Smooth muscle cell (in vitro differentiated cells): ENCODE data around the gene RAB25. TPM values are rescaled to one million over a fixed set of nuclear protein-coding genes. Genes with fewer than 3 reads are reported as not detected.
"Not testable (repeated sequence)": the region's sequence is repeated elsewhere in the genome, so short reads cannot be mapped to it uniquely, and the experiment has no call there.

Experiments used
- DNase-seq: peaks from one replicate; lab custom pipeline; 2025; ENCODE audit not compliant: unreplicated experiment; lab: John Stamatoyannopoulos, UW
- H2AFZ ChIP-seq: fragments of 200-600 bp; sonication (generic); 2 replicates; pipeline ENCODE4 v1.6.0; 2016; ENCODE audit warnings: antibody characterized with exemption, low read depth, mild to moderate bottlenecking
- H3F3A ChIP-seq: fragments of 200-600 bp; sonication (generic); 2 replicates; pipeline ENCODE4 v1.6.0; 2017; ENCODE audit warnings: antibody characterized with exemption, low read depth
- H3K27ac ChIP-seq: fragments of 200-600 bp; sonication (generic); 2 replicates; pipeline ENCODE4 v1.5.1; 2016; ENCODE audit warnings: low read depth, mild to moderate bottlenecking
- H3K27me3 ChIP-seq: fragments of 200-600 bp; sonication (generic); 2 replicates; pipeline ENCODE4 v1.6.1; 2016; ENCODE audit warnings: low read depth, mild to moderate bottlenecking
- H3K36me3 ChIP-seq: fragments of 200-600 bp; sonication (generic); 2 replicates; pipeline ENCODE4 v1.5.1; 2016; ENCODE audit warnings: low read depth
- H3K4me1 ChIP-seq: fragments of 200-600 bp; sonication (generic); 2 replicates; pipeline ENCODE4 v1.5.1; 2016; ENCODE audit warnings: low read depth
- H3K4me2 ChIP-seq: fragments of 200-600 bp; sonication (generic); 2 replicates; pipeline ENCODE4 v1.6.0; 2016; ENCODE audit warnings: mild to moderate bottlenecking
- H3K4me3 ChIP-seq: fragments of 200-600 bp; sonication (generic); 2 replicates; pipeline ENCODE4 v1.5.1; 2016; ENCODE audit warnings: mild to moderate bottlenecking
- H3K79me2 ChIP-seq: fragments of 200-600 bp; sonication (generic); 2 replicates; pipeline ENCODE4 v1.6.0; 2016; ENCODE audit warnings: low read depth, mild to moderate bottlenecking
- H3K9ac ChIP-seq: fragments of 200-600 bp; sonication (generic); 2 replicates; pipeline ENCODE4 v1.6.0; 2016; ENCODE audit warnings: low read depth
- H3K9me3 ChIP-seq: fragments of 200-600 bp; sonication (generic); replicated peaks from 2 replicates; pipeline ENCODE4 v1.5.1; 2016; ENCODE audit warnings: low read depth
- H4K20me1 ChIP-seq: fragments of 200-600 bp; sonication (generic); 2 replicates; pipeline ENCODE4 v1.6.0; 2016; ENCODE audit warnings: low read depth
- CTCF ChIP-seq: fragments of 200-600 bp; sonication (generic); IDR thresholded peaks from 2 replicates; pipeline ENCODE4 v1.5.1; 2017; ENCODE audit warnings: borderline replicate concordance, mild to moderate bottlenecking, antibody characterized with exemption; ENCODE audit not compliant: insufficient read depth, poor library complexity, severe bottlenecking
- WGBS: methylation state at CpG from one replicate; pipeline ENCODE4 v1.1.7; 2016; ENCODE audit warnings: low lambda C conversion rate; 5-methylcytosine and 5-hydroxymethylcytosine counted together
- polyA plus RNA-seq: library from polyadenylated mRNA; unstranded; fragments of >200 nt; fragmentation: Nextera tagmentation; extraction: Ambion mirVana; gene quantifications from 2 replicates; pipeline ENCODE4 v1.2.1, GENCODE V29; 2016
- total RNA-seq: library from RNA; depleted of rRNA; stranded (reverse); fragments of >200 nt; gene quantifications from 2 replicates; pipeline ENCODE4 v1.2.3, GENCODE V29; 2014

The RAB25 gene
- total and polyA plus RNA-seq, 2 experiments from 2014 or later: 8.9 to 16.8 TPM

GRCh38 chr1:156024801-156025200, 36.2 kb upstream of the RAB25 start:
- no peak for TF ChIP-seq CTCF
- Histone ChIP-seq H2AFZ (no peak overlapping the region), H3K27ac (no peak overlapping the region)

GRCh38 chr1:156025876-156026275, 35.1 kb upstream of the RAB25 start:
- no peaks in the 10 kb centered on the region for H3K27me3 ChIP-seq
- no peak overlapping the region for H3K9ac ChIP-seq
- H3K36me3 ChIP-seq: no peaks in the 10 kb centered on the region
- no peak overlapping the region for H3K4me3 ChIP-seq
- no peaks in the 10 kb centered on the region for H3K4me1 ChIP-seq
- WGBS: 17% methylated on average over 9 of the region's 9 CpGs
- no peaks in the 10 kb centered on the region for H3K9me3 ChIP-seq
- no peak overlapping the region for H3K4me2 ChIP-seq
- TF ChIP-seq CTCF: peak; percentile 45
- peak; percentile 2 for DNase-seq
- H3F3A ChIP-seq: no peaks in the 10 kb centered on the region
- no peak overlapping the region for H2AFZ ChIP-seq
- no peak overlapping the region for H3K27ac ChIP-seq
- no peaks in the 10 kb centered on the region for H3K79me2 ChIP-seq
- H4K20me1 ChIP-seq: no peaks in the 10 kb centered on the region

More at GRCh38 chr1:156024801-156025200, 36.2 kb upstream of the RAB25 start:
- 95% methylated on average over 5 of the region's 5 CpGs for WGBS
- Histone ChIP-seq H4K20me1 (peaks cover 2% of the 10 kb centered on the region), H3K79me2 (peaks cover 9% of the 10 kb centered on the region), H3K36me3 (no peaks in the 10 kb centered on the region), H3K4me1 (peaks cover 3% of the 10 kb centered on the region), H3K27me3 (no peaks in the 10 kb centered on the region), H3K9me3 (no peaks in the 10 kb centered on the region), H3K9ac (no peak overlapping the region), H3F3A (no peaks in the 10 kb centered on the region), H3K4me3 (no peak overlapping the region), H3K4me2 (no peak overlapping the region)
- DNase-seq: no peak

GRCh38 chr1:156026588-156026987, 34.4 kb upstream of the RAB25 start:
- Histone ChIP-seq H3K9ac (no peak overlapping the region), H3K27me3 (no peaks in the 10 kb centered on the region), H2AFZ (no peak overlapping the region), H3F3A (no peaks in the 10 kb centered on the region), H3K4me1 (no peaks in the 10 kb centered on the region), H3K36me3 (no peaks in the 10 kb centered on the region), H3K79me2 (no peaks in the 10 kb centered on the region), H3K27ac (no peak overlapping the region), H4K20me1 (no peaks in the 10 kb centered on the region), H3K4me2 (no peak overlapping the region), H3K9me3 (no peaks in the 10 kb centered on the region), H3K4me3 (no peak overlapping the region)
- no peak for DNase-seq
- WGBS: 90% methylated on average over 4 of the region's 4 CpGs
- no peak for TF ChIP-seq CTCF

GRCh38 chr1:156033011-156033410, 27.9 kb upstream of the RAB25 start:
- Histone ChIP-seq H3K4me3 (no peak overlapping the region), H3K79me2 (no peaks in the 10 kb centered on the region), H3K4me1 (no peaks in the 10 kb centered on the region), H3K27ac (no peak overlapping the region), H4K20me1 (no peaks in the 10 kb centered on the region), H3F3A (no peaks in the 10 kb centered on the region), H3K9me3 (no peaks in the 10 kb centered on the region), H2AFZ (no peak overlapping the region), H3K9ac (no peak overlapping the region), H3K27me3 (no peaks in the 10 kb centered on the region), H3K36me3 (no peaks in the 10 kb centered on the region), H3K4me2 (no peak overlapping the region)
- no peak for DNase-seq
- no peak for TF ChIP-seq CTCF
- 84% methylated on average over 6 of the region's 6 CpGs for WGBS

GRCh38 chr1:156034991-156035390, 26.0 kb upstream of the RAB25 start:
- H3K9ac ChIP-seq, H4K20me1 ChIP-seq, DNase-seq, H3F3A ChIP-seq, H3K36me3 ChIP-seq, H3K9me3 ChIP-seq, H3K79me2 ChIP-seq, H3K27me3 ChIP-seq, H3K4me2 ChIP-seq, H3K4me3 ChIP-seq, H3K27ac ChIP-seq, H3K4me1 ChIP-seq, H2AFZ ChIP-seq: not testable (repeated sequence)
- WGBS: 95% methylated on average over 4 of the region's 4 CpGs
